WI38 (cell line): ENCODE results near the gene GRIK4.

Experiments used
- H3K4me3 ChIP-seq: 2 replicates; pipeline ENCODE4 v1.5.1; 2011; ENCODE audit warnings: low read depth, mild to moderate bottlenecking, control low read depth, low read length
- TF ChIP-seq, protein P1 (sequence below): IDR thresholded peaks from 2 replicates; pipeline ENCODE4 v1.5.1; 2012; ENCODE audit warnings: low read depth, mild to moderate bottlenecking, control low read depth, low read length

GRIK4 gene

DNA sequence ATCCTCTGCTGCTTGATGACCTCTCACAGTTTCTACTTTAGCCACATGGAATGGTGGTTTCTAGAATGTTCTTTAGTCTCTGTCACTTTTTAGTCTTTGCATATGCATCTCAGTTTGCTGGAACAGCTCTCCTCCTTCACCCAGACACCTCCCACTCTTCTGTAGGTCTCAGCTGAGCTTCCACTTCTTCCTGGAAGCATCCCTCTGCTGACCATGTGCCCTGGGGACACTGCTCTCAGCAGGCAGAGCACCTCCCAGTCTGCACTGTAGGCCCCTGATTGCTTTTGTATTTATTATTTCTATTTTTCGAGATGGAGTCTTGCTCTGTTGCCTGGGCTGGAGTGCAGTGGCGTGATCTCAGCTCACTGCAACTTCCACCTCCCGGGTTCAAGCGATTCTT lies 84.0 kb downstream of the GRIK4 start:
- no peak overlapping the region for H3K4me3 ChIP-seq
- TF ChIP-seq, protein P1, sequence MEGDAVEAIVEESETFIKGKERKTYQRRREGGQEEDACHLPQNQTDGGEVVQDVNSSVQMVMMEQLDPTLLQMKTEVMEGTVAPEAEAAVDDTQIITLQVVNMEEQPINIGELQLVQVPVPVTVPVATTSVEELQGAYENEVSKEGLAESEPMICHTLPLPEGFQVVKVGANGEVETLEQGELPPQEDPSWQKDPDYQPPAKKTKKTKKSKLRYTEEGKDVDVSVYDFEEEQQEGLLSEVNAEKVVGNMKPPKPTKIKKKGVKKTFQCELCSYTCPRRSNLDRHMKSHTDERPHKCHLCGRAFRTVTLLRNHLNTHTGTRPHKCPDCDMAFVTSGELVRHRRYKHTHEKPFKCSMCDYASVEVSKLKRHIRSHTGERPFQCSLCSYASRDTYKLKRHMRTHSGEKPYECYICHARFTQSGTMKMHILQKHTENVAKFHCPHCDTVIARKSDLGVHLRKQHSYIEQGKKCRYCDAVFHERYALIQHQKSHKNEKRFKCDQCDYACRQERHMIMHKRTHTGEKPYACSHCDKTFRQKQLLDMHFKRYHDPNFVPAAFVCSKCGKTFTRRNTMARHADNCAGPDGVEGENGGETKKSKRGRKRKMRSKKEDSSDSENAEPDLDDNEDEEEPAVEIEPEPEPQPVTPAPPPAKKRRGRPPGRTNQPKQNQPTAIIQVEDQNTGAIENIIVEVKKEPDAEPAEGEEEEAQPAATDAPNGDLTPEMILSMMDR: no peak

DNA sequence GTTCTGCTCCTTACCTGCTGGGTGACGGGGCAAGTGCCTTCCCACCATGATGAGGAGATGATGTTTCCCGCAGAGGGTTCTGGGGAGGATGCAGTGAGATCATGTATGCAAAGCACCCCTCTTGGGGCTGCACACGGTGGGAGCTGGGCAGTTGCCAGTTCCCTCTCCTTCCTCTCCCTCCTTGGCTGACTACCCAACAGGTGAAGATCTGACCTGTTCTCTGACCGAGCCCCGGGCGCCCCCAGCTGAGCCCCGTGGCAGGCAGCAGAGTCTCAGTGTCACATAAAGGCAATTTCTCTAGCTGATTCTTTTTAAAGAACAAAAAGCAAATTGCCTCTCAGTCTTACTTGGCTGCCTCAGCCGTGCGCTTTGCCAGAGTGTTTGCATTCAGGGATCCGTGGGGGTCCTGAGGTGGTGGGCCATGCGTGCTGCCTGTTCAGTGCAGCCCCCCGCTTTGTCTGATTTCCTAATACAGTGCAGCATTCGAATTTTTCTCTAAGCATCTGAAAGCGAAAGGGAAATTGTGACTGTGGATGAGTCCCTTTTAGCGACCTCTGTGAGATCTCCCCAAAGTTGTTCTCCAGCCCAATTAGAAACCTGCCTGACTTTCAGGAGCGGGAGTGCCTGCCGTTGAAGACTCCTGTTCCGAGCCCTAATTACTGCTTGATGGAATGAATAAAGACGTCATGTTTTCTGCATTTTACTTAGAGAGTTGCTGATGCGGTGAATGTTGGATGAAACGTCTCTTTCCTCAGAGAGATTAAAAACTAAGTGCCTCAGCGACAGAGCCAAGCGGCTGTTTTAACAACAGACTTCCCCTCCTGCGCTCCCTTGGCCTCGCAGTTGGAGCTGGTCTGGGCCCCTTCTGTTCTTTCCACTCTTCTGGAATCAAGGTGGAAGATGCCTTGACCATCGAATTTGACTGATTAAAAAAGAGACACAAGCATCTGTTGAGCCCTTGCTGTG lies 86.0 kb downstream of the GRIK4 start:
- no peak overlapping the region for H3K4me3 ChIP-seq
- TF ChIP-seq, protein P1: no peak

DNA sequence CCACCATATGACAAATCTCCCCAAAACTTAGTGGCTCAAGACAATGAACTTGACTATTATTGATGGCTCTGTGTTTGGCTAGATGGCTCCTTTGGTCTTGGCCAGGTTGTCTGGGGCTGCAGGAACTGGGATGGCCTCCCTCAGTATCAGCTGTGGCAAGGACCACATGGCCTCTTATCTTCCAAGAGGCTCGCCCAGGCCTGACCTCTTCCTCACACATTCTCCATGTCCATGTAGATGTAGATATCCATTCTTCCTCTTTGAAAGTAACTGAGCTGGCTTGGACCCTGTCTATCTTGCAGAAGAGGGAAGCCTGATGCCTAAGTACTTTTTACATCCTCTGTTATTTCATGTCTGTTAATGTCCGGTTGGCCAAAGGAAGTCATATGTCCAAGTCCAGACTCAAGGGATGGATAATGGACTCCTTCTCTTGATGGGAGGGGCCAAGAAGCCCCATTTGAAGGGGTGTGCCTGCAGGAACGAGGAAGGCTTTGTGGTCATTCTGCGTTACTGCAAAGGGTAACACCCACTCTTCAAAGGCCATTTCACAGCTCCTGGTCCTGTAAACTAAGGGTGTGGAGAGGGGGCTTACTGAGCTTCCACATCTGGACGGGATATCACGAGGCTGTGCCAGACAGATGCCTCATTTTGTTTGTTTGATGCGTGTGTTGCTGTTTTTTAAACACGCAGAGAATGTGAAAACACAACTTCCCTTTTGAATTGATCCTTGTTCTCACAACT lies 87.1 kb downstream of the GRIK4 start:
- H3K4me3 ChIP-seq: no peak overlapping the region
- TF ChIP-seq, protein P1: no peak

DNA sequence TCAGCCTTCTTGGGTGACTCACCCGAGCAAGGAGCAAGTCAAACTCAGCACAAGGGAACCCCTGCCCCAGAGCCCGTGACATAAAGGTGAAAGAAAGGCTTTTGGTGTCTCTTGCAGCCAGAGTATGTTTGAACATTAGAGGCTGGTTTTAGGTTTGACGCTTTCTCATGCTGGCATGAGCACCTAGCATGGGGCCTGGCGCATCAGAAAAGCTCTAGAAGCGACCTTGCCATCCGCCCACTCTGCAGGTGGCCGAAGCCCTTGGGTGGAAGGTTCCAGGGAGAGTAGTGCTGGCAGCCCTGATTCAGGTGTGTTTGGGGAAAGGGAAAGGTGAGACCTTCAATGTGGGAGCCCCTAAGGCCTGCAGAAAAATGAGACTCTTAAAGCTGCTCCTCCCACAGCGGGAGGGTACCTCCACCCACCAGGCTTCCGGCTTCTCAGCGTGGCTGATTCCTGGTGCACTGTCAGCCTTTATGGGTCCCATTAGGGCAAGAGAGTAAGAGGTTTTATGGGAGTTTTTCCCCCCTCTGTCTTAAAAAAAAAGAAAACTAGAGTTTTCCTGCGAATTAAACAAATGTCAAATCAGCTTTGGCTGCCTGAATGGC lies 88.4 kb downstream of the GRIK4 start:
- no peak overlapping the region for H3K4me3 ChIP-seq
- TF ChIP-seq, protein P1: no peak

DNA sequence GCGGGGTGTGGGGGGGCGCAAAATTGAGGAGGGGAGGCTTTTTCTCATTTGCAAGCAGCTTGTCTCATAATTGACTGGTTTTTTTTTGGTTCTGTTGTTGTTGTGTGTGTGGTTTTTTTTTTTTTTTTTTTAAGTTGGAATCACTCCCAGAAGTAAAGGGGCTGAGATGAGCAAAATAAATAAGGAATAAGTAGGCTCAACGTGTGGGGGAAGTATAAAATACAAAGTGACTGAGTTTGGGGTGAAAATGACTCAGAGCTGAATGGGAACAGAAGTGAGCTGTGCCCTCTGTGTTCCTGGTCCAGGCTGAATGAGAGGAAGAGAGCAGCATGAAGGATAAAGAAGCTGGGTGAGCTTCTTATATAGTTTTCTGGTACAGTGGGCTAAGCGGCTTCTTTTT lies 90.0 kb downstream of the GRIK4 start:
- TF ChIP-seq, protein P1: no peak
- no peak overlapping the region for H3K4me3 ChIP-seq

DNA sequence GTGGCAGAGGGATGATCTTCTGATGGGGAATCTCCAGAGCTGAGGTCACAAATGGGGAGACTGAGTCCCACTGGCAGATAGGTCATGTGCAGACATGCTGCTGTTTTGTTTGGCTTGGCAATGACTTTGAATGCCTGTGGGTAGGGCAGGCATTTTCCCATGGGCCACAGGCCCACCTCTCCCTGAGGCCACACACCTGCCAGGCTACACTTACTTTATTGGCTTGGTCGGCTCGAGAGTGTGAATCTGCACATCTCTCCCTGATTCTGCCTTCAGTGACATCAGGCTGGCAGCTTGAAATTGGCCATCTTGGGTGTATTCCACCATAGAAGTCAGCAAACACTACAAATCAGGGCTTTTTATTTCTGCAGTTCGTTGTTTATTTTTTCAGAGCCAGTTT lies 91.5 kb downstream of the GRIK4 start:
- TF ChIP-seq, protein P1: no peak
- no peak overlapping the region for H3K4me3 ChIP-seq

DNA sequence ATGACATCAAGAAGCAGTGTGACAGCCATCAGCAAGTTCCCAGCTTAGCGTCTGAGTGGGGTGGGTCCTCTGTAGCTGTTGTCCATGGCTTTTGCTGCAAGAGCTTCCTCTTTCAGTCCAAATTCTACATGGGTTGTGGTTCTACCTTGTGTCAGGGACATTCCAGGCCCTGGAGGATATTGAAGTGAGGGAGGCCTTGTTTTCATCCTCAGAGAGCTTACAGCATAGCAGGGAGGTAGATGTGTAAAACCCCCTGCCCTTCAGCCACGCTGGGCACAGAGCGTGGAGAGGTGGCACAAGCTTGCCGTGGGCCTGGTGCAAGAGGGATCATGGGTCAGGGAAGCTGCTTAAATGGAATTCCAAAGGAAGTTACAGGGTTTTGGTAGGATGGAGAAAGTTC lies 93.9 kb downstream of the GRIK4 start:
- TF ChIP-seq, protein P1: no peak
- no peak overlapping the region for H3K4me3 ChIP-seq
